ENCODE measurements around the gene CCIN. TPM values are rescaled to one million over a fixed set of nuclear protein-coding genes. Genes with fewer than 3 reads are reported as not detected.

CCIN gene
- total and polyA plus RNA-seq, 12 donors, result 0.12 to 0.15 TPM; not detected in 10

- H3K4me3 ChIP-seq, result peak overlapping the region in 6 of 10 donors; percentile 73 to 97 (median 89)
- ATAC-seq (no peak), DNase-seq (no peak)
- no peaks in the 10 kb centered on the region for H3K27me3 ChIP-seq
- no peaks in the 10 kb centered on the region for H3K9me3 ChIP-seq
- peaks cover 0 to 41% (median 1%) of the 10 kb centered on the region in 9 donors for H3K36me3 ChIP-seq
- no peak for TF ChIP-seq CTCF (IDR thresholded peaks at IDR 0.05)
- H3K4me1 ChIP-seq, result peaks cover 12 to 46% (median 38%) of the 10 kb centered on the region in 9 donors
- H3K27ac ChIP-seq, result peak overlapping the region in 2 of 10 donors; percentile 88
- WGBS, 2 donors, result 62 to 72% methylated on average over 3 of the region's 3 CpGs
- intact Hi-C loops (cut with DNase I), result loop anchor here in 5 of 10 donors (5.0 to 10.0 kb wide), 4 partner anchors 64 to 369 kb away; partner anchors contain the start of gene GNE (in 1 of the 5)
Measured at GRCh38 chr9:36193023-36193422, 23.8 kb downstream of the CCIN start.

- no peak overlapping the region for H3K4me3 ChIP-seq
- WGBS, 2 donors, result 45 to 54% methylated on average over 4 of the region's 4 CpGs
- intact Hi-C loops (cut with DNase I), result loop anchor here in 5 of 10 donors (5.0 to 10.0 kb wide), 4 partner anchors 63 to 368 kb away; partner anchors contain the start of gene GNE (in 1 of the 5)
- no peak for DNase-seq
- H3K27me3 ChIP-seq, result no peaks in the 10 kb centered on the region
- peaks cover 0 to 56% (median 13%) of the 10 kb centered on the region in 9 donors for H3K36me3 ChIP-seq
- ATAC-seq, result no peak
- H3K27ac ChIP-seq, result no peak overlapping the region
- no peak for TF ChIP-seq CTCF (IDR thresholded peaks at IDR 0.05)
- H3K4me1 ChIP-seq, result peaks cover 12 to 46% (median 38%) of the 10 kb centered on the region in 9 donors
- no peaks in the 10 kb centered on the region for H3K9me3 ChIP-seq
Measured at GRCh38 chr9:36194326-36195000, 25.3 kb downstream of the CCIN start.

- 63 to 69% methylated on average over 11 of the region's 11 CpGs for WGBS, 2 donors
- peak overlapping the region in 5 of 10 donors; percentile 8 to 54 (median 32) for H3K27ac ChIP-seq
- TF ChIP-seq CTCF (IDR thresholded peaks at IDR 0.05), result peak in 6 of 9 donors; percentile 19 to 47 (median 36)
Measured at GRCh38 chr9:36204906-36205547, 35.8 kb downstream of the CCIN start.

DNA sequence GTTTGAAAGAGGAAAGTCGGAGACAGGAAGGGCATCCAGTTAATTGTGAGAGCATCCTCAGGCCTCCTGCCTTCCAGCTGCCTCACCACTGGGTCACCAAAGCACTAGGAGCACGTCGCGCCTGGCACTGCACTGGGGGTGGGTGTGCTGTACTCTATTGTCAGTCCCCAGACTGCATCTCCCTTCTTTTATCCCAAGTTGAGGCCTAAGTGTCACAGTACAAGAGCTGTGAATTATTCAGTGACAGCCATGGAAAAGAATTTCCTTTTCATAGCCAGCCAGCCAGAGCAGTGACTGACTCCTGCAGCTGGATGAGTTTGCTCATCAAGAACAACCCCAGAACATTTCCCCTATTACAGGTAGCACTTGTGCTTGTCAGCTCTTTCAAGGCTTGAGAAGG, 37.8 kb downstream of the CCIN start:
- Histone ChIP-seq H3K4me3 (no peak overlapping the region), H3K27ac (peak overlapping the region in 8 of 10 donors; percentile 28 to 74 (median 54)), H3K36me3 (peaks cover 0 to 100% (median 41%) of the 10 kb centered on the region in 9 donors), H3K9me3 (no peaks in the 10 kb centered on the region), H3K4me1 (peaks cover 8 to 73% (median 62%) of the 10 kb centered on the region in 9 donors), H3K27me3 (no peaks in the 10 kb centered on the region)
- intact Hi-C loops (cut with DNase I), result loop anchor here in 1 of 10 donors (10.0 kb wide), 1 partner anchor 48 kb away; the partner anchor contains the start of gene GNE
- WGBS, 2 donors, result 52 to 58% methylated on average over 4 of the region's 4 CpGs
- TF ChIP-seq CTCF (IDR thresholded peaks at IDR 0.05), result no peak
- DNase-seq (no peak), ATAC-seq (peak in 5 of 8 donors; percentile 16 to 51 (median 21))

More at GRCh38 chr9:36204906-36205547, 35.8 kb downstream of the CCIN start:
- H3K9me3 ChIP-seq, result no peaks in the 10 kb centered on the region
- no peaks in the 10 kb centered on the region for H3K27me3 ChIP-seq
- no peak overlapping the region for H3K4me3 ChIP-seq
- no peak for DNase-seq
- peaks cover 0 to 100% (median 59%) of the 10 kb centered on the region in 9 donors for H3K36me3 ChIP-seq
- intact Hi-C loops (cut with DNase I), result loop anchor here in 1 of 10 donors (10.0 kb wide), 1 partner anchor 50 kb away; the partner anchor contains the start of gene GNE
- peak; percentile 17 to 85 (median 72) for ATAC-seq
- peaks cover 0 to 53% (median 43%) of the 10 kb centered on the region in 9 donors for H3K4me1 ChIP-seq

All from heart right ventricle (tissue), 16 donors.